Loucy (cell line): ENCODE results near the gene KCTD18.

Source experiments
- H2AFZ ChIP-seq: fragments of 200-600 bp; sonication (generic); 2 replicates; pipeline ENCODE4 v1.6.0; 2016; ENCODE audit warnings: antibody characterized with exemption, mild to moderate bottlenecking, low read length, moderate library complexity
- H3F3A ChIP-seq: fragments of 200-600 bp; 2 replicates; pipeline ENCODE4 v1.6.0; 2016; ENCODE audit warnings: antibody characterized with exemption, low read depth, mild to moderate bottlenecking
- H3K27me3 ChIP-seq: fragments of 200-600 bp; sonication (generic); 2 replicates; pipeline ENCODE4 v1.6.1; 2014; ENCODE audit warnings: low read length, mild to moderate bottlenecking; ENCODE audit not compliant: insufficient read depth, poor library complexity, severe bottlenecking
- H3K36me3 ChIP-seq: fragments of 200-600 bp; sonication (generic); 2 replicates; pipeline ENCODE4 v1.6.1; 2016; ENCODE audit warnings: low read length; ENCODE audit not compliant: insufficient read depth
- H3K4me1 ChIP-seq: fragments of 200-600 bp; sonication (generic); 2 replicates; pipeline ENCODE4 v1.5.1; 2014; ENCODE audit warnings: low read length, mild to moderate bottlenecking; ENCODE audit not compliant: insufficient read depth, poor library complexity, severe bottlenecking
- H3K4me2 ChIP-seq: fragments of 200-600 bp; sonication (generic); 2 replicates; pipeline ENCODE4 v1.6.0; 2014; ENCODE audit warnings: antibody characterized with exemption, low read length, low read depth, mild to moderate bottlenecking; ENCODE audit not compliant: poor library complexity, severe bottlenecking
- H3K4me3 ChIP-seq: fragments of 200-600 bp; sonication (generic); 2 replicates; pipeline ENCODE4 v1.5.1; 2014; ENCODE audit warnings: low read length, mild to moderate bottlenecking, mixed read lengths; ENCODE audit not compliant: poor library complexity, severe bottlenecking
- H3K79me2 ChIP-seq: fragments of 200-600 bp; sonication (generic); 2 replicates; pipeline ENCODE4 v1.6.1; 2014; ENCODE audit warnings: low read length; ENCODE audit not compliant: insufficient read depth
- H3K9ac ChIP-seq: fragments of 200-600 bp; sonication (generic); 2 replicates; pipeline ENCODE4 v1.6.0; 2014; ENCODE audit warnings: mild to moderate bottlenecking, low read depth, low read length, moderate library complexity; ENCODE audit not compliant: poor library complexity, severe bottlenecking
- H3K9me2 ChIP-seq: fragments of 200-600 bp; sonication (generic); replicated peaks from 2 replicates; pipeline ENCODE4 v1.6.1; 2016; ENCODE audit warnings: low read depth, low read length, mixed read lengths
- H3K9me3 ChIP-seq: fragments of 200-600 bp; sonication (generic); 2 replicates; pipeline ENCODE4 v1.6.1; 2014; ENCODE audit warnings: mild to moderate bottlenecking, antibody characterized with exemption, low read length, low read depth; ENCODE audit not compliant: insufficient read depth
- H4K20me1 ChIP-seq: fragments of 200-600 bp; sonication (generic); 2 replicates; pipeline ENCODE4 v1.6.0; 2014; ENCODE audit warnings: antibody characterized with exemption, low read length, mild to moderate bottlenecking; ENCODE audit not compliant: insufficient read depth, poor library complexity, severe bottlenecking
- EZH2phosphoT487 ChIP-seq: fragments of 200-600 bp; IDR thresholded peaks from 2 replicates; pipeline ENCODE4 v1.6.1; 2018; ENCODE audit warnings: antibody characterized with exemption, mild to moderate bottlenecking, moderate library complexity, borderline replicate concordance
- TF ChIP-seq, protein P1 (sequence below): fragments of 200-600 bp; sonication (generic); conservative IDR thresholded peaks from 2 replicates; pipeline ENCODE4 v1.5.1; 2014; ENCODE audit warnings: mild to moderate bottlenecking, antibody characterized with exemption, low read length

Gene KCTD18

DNA sequence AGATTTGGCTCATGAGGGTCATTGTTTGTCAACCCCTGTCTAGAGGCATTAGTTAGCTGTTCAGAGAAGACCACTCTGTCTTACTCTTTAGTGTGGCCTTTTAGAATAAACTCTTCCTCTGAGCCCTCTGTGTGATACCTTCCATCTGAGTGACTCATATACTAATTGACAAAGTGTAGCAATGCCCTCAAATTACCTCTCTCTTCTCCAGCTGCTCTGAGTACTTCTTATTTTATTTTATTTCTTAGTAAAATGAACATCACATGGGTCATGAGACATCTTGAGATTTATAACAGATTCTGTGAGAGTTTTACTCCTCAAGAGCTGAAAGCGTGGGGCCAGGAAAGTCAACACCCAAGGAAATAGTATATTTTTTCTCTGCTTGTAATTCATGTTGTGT, 67.4 kb downstream of the KCTD18 start:
- Histone ChIP-seq H3F3A (no peaks in the 10 kb centered on the region), H2AFZ (no peak overlapping the region), H3K4me2 (no peak overlapping the region), H3K27me3 (no peaks in the 10 kb centered on the region), H3K4me3 (no peak overlapping the region), H3K9ac (no peak overlapping the region), H4K20me1 (no peaks in the 10 kb centered on the region), H3K9me3 (no peaks in the 10 kb centered on the region), H3K4me1 (no peaks in the 10 kb centered on the region), H3K9me2 (no peaks in the 10 kb centered on the region), H3K79me2 (no peaks in the 10 kb centered on the region), H3K36me3 (no peaks in the 10 kb centered on the region)
- TF ChIP-seq, protein P1, sequence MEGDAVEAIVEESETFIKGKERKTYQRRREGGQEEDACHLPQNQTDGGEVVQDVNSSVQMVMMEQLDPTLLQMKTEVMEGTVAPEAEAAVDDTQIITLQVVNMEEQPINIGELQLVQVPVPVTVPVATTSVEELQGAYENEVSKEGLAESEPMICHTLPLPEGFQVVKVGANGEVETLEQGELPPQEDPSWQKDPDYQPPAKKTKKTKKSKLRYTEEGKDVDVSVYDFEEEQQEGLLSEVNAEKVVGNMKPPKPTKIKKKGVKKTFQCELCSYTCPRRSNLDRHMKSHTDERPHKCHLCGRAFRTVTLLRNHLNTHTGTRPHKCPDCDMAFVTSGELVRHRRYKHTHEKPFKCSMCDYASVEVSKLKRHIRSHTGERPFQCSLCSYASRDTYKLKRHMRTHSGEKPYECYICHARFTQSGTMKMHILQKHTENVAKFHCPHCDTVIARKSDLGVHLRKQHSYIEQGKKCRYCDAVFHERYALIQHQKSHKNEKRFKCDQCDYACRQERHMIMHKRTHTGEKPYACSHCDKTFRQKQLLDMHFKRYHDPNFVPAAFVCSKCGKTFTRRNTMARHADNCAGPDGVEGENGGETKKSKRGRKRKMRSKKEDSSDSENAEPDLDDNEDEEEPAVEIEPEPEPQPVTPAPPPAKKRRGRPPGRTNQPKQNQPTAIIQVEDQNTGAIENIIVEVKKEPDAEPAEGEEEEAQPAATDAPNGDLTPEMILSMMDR: no peak
- TF ChIP-seq EZH2phosphoT487: no peak

DNA sequence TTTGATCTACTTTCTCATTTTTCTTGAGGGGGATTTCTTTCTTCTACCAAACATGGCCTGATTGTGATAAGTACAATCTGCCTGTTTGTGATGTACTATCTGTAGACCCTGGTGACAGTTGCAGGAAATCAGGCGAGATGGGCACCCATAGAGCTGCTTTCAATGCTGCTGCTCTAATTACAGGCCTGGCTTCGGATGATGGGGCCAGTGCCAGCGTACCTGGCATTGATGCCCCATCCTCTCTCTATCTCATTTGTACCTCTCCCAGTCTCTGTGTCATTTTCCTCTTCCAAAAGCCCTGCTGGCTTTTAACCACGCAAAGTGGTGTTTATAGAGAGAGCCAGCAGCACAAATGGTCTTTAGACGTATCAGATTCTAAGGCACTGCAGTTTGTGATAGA, 69.9 kb downstream of the KCTD18 start:
- no peak overlapping the region for H3K9ac ChIP-seq
- H3F3A ChIP-seq: no peaks in the 10 kb centered on the region
- no peaks in the 10 kb centered on the region for H3K9me2 ChIP-seq
- no peaks in the 10 kb centered on the region for H3K36me3 ChIP-seq
- no peak overlapping the region for H2AFZ ChIP-seq
- no peaks in the 10 kb centered on the region for H4K20me1 ChIP-seq
- TF ChIP-seq EZH2phosphoT487: no peak
- TF ChIP-seq, protein P1: no peak
- H3K79me2 ChIP-seq: no peaks in the 10 kb centered on the region
- no peak overlapping the region for H3K4me3 ChIP-seq
- H3K4me1 ChIP-seq: no peaks in the 10 kb centered on the region
- no peaks in the 10 kb centered on the region for H3K27me3 ChIP-seq
- no peak overlapping the region for H3K4me2 ChIP-seq
- no peaks in the 10 kb centered on the region for H3K9me3 ChIP-seq
